GM12892 (cell line): ENCODE results near the gene SHISA7.

Experiments
- DNase-seq: peaks from one replicate; pipeline ENCODE4 v3.0.0; 2011; ENCODE audit not compliant: insufficient read length
- FAIRE-seq: peaks from 2 replicates; lab custom pipeline; 2011; peaks lifted over from hg19 to GRCh38; lab: Jason Lieb, UNC
- POLR2A ChIP-seq: IDR thresholded peaks from 2 replicates; pipeline ENCODE4 v1.6.1; 2011; ENCODE audit warnings: low read depth, low read length, control low read depth
- POLR2AphosphoS5 ChIP-seq: IDR thresholded peaks from 2 replicates; pipeline ENCODE4 v1.6.1; 2011; ENCODE audit warnings: low read depth, low read length, control low read depth
- TAF1 ChIP-seq: IDR thresholded peaks from 2 replicates; pipeline ENCODE4 v1.6.1; 2011; ENCODE audit warnings: low read depth, mild to moderate bottlenecking, control low read depth, low read length, borderline replicate concordance

SHISA7 gene

DNA sequence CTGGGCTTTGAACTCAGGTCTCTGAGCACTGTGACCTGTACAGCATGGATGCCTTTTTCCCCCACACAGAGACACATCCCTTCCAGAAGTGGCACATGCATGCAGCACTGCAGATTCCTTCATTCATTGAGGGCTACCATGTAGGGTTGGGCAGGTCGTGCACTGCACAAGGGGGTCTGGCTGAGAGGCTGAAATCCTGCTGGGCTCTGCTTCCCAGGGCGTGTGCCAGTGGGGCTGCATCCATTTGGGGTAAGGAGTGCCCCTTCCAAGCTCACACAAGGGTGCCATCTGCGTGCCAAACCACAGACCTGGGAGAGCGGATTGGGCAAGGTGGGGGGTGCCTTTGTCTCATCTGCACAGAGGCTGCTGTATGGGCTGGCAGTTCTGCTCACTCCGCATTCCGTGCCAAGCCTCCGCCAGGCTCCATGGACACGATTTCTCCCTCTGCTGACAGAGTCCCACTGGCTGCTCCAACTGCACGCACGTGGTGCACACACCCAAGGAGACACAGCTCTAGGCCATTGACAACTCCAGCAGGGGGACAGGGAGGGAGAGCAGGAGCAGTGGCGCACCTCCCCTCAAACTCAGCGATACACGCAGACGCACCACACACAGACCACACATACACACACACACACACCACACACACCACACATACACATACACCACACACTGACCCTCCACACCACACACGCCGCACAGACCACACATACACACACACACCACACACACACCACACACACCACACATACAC, 4.5 kb upstream of the SHISA7 start:
- TF ChIP-seq TAF1, result no peak
- no peak for TF ChIP-seq POLR2A
- TF ChIP-seq POLR2AphosphoS5, result no peak
- DNase-seq (no peak), FAIRE-seq (no peak)

DNA sequence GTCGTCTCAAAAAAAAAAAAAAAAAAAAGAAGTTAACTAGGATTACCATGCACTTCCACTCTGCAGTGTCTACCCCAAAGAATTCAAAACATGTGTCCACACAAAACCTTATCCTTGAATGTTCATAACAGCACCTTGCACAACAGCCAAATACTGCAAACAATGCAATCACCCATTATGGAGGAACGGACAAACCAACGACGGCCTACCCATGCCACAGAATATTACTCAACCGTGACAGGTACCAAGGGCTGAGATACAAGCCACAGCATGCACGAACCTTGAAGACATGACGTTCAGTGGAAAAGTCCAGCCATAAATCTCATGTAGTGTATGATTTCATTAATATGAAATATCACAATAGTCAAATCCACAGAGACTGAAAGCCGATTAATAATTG, 3.0 kb upstream of the SHISA7 start:
- TF ChIP-seq POLR2A, result no peak
- TF ChIP-seq TAF1, result no peak
- no peak for TF ChIP-seq POLR2AphosphoS5
- DNase-seq (no peak), FAIRE-seq (no peak)

DNA sequence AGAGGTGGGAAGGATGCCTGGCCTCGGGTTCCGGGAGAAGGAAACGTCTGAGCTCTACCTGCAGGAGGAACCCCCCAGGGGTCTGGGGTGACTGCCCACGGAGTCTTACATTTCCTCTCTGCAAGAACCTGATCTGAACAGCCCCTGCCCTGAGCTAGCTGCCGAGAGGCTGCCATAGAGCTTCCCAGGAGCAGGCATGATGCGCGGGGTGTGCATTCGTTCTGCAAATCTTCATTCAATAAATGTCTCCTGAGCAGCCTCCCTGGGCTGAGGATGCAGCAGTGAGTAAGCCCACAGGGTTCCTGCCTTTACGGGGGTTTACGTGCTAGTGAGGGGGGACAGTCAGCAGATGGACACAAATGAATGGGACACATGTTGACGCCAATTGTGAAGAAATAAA, 1.5 kb upstream of the SHISA7 start:
- FAIRE-seq (no peak), DNase-seq (no peak)
- TF ChIP-seq POLR2A, result no peak
- no peak for TF ChIP-seq POLR2AphosphoS5
- no peak for TF ChIP-seq TAF1

DNA sequence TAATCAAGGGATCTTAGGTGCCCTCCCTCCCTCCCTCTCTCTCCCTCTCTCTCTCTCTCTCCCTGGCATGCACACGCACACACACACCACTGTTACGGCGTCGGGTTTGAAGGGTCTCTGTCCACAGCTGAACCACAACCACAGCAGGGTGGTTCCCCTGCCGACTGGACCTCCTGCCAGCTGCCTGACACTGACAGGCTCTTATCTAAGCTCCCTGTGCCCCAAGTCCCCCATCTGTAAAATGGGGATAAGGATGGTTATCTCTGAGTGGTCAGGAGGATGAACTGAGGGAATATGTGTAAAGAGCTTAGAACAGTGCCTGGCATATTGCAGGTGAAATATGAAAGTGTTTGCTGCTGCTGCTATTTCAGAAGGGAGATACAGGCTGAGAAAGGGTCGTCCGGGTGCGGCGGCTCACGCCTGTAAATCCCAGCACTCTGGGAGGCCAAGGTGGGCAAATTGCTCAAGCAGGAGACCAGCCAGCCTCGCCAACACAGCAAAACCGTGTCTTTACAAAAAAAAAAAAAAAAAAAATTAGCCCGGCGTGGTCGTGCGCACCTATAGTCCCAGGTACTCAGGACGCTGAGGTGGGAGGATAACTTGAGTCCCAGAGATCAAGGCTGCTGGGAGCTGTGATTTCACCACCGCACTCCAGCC, 852 bp upstream of the SHISA7 start:
- no peak for FAIRE-seq
- DNase-seq, result no peak
- TF ChIP-seq POLR2AphosphoS5, result no peak
- no peak for TF ChIP-seq TAF1
- TF ChIP-seq POLR2A, result no peak

DNA sequence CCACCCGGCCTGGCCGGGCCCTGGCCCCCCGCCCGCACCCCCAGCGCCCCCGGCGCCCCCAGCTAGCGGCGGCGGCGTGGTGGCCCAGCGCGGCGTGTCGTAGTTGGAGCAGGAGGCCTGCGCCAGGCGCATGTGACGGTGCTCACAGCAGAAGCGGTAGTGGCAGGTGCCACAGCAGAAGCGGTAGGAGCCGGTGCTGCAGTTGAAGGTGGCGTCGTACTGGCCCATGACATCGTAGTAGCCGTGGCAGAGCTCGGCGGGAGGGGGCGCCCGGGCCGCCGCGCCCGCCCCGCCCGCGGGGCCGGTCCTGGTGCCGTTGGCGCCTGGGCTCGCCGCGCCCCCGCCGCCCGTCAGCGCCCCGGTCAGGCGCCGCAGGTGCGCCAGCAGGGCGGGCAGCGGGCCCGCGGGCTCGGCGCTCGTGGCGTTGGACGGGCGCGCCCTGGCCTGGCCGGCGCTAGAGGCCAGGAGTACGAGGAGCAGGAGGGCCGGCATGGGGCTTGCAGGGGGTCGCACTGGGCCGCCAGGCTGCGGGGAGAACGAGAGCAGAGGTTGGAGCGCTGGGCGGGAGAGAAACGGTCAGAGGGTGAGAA, 633 bp downstream of the SHISA7 start:
- no peak for DNase-seq
- TF ChIP-seq POLR2AphosphoS5 (no peak), TAF1 (no peak), POLR2A (no peak)
- no peak for FAIRE-seq

DNA sequence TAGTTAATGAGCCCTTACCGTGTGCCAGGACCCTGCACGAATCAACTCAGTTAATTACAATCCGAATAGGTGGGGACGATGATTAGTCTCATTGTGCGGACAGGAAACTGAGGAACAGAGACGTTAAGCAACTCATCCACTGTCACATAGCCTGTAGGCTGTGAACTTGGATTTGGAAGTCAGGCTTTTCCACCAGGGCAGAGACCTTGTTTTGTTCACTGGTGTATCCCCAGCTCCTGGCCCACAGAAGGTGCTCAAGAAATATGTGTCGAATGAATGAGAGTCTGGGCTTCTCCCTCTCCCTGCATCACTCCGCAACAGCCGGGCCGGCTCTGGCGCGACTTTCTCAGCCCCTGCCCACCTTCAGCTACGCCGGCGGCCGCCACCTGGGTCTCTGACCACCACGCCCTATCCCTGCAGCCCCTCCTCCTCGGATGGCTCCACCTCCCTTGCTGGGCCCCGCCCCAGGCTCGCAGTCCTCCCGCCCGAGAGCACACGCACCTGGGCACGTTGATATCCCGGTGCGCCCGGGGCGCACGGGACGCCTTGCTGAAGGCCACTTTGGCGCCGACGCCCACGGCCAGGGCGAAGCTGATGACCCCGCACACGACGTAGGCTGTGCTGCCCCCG, 1.3 kb downstream of the SHISA7 start:
- TF ChIP-seq POLR2AphosphoS5 (no peak), TAF1 (no peak), POLR2A (no peak)
- DNase-seq, result no peak
- FAIRE-seq, result peak; percentile 14

DNA sequence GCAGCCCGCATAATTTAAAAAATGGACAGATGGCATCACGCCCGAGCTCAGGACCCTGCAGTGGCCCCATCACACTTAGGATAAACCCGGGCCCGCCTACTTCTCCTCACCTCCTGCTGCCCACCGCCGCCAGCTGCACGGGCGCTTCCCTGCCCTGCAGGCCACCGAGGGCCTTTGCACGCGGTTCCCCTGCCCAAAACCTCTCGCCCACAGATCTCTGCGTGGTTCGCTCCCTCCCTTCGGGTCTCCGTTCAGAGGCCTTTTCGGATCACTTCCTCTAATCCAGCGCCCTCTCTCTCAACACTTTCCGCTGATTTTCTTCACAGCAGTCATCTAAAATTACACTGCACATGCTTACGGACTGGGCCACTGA, 1.8 kb downstream of the SHISA7 start:
- DNase-seq (no peak), FAIRE-seq (no peak)
- TF ChIP-seq POLR2AphosphoS5, result no peak
- no peak for TF ChIP-seq POLR2A
- no peak for TF ChIP-seq TAF1

DNA sequence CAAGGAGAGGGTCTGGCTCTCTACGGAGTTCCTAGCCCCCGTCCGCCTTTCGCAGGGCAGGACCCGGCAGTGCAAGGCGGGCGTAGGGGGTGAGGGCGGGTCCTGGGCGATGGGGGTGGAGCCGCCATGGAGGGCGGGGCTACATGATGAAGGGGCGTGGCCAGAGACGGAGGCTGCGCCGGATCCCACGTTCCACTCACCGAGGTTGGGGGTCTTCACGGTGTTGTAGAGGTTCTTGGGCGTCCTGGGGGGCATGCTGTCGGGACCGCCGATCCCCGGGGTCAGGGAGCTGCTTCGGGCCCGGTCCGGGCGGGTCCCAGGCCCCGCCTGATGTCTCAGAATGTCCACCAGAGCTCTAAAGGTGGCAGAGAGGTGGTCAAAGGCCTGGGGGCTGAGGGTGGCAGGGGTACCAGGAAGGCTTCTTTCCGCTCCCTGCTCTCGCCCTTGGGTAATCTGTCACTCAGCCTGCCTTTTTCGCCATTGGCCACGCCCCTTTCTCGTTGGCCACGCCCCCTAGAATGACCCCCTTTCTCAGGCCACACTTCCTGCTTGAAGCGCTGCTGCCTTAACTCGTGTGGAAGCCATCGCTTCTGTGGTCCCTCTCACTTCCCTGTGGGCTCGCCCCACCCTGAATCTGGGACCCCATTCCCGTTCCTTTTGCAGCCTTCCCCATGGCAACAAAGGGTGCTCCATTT, 2.5 kb downstream of the SHISA7 start:
- DNase-seq (no peak), FAIRE-seq (no peak)
- TF ChIP-seq TAF1 (no peak), POLR2AphosphoS5 (no peak), POLR2A (no peak)

DNA sequence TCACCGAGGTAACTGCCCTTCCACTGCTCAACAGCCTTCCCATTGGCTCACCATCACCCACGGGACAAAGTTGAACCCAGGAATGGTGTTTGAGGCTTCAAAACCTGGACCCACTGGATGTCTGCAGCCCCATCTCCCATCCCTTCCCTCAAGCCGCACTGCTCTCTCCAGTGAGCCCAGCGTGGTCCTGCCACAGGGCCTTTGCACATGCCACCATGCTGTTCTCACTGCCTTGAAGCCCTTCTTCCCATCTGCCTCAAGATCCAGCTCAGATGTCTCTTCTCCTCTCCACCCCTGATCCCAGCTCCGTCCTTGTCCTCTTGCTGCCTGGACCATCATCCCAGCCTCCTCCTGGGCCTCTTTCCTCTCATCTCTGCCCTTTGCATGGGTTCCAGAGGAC, 4.0 kb downstream of the SHISA7 start:
- DNase-seq (no peak), FAIRE-seq (no peak)
- TF ChIP-seq POLR2AphosphoS5, result no peak
- TF ChIP-seq POLR2A, result no peak
- no peak for TF ChIP-seq TAF1

DNA sequence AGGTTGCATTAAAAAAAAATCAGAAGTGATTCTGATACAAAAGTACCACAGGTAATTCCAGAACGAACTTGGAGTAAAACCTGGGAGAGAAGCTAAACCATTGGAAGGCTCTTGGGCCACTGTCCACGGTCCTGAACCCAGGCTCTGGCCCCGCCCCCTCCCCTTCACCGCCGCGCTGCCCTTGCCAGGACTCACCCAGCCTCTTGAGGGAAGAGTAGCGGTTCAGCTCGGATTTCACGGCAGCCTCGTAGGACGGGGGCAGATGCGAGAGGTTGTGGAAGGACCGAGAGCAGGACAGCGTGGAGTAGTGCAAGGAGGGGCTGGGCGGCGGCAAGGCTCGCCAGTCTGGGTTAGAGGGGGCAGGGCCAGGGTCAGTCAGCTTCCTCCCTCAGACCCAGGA, 5.7 kb downstream of the SHISA7 start:
- DNase-seq (no peak), FAIRE-seq (no peak)
- no peak for TF ChIP-seq TAF1
- TF ChIP-seq POLR2A, result no peak
- TF ChIP-seq POLR2AphosphoS5, result no peak

DNA sequence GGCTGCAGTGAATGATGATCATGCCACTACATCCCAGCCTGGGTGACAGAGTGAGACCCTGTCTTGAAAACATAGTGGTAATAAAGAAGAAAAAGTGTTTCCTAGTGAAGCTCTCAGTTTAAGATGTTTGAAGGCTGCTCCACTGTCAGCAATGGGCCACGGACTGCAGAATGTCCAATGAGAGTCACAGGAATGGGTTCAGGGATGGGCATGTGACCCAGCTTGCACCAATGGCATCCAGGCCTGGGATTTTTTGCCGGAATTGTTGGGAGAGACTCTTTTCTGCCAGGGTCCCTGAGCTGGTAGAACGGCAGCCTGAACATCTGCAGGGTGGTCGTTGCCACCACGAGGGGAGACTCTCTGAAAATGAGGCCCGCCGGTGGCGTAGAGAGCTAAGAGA, 6.3 kb downstream of the SHISA7 start:
- no peak for TF ChIP-seq TAF1
- TF ChIP-seq POLR2A, result no peak
- no peak for TF ChIP-seq POLR2AphosphoS5
- DNase-seq (no peak), FAIRE-seq (no peak)
